Choroid plexus epithelial cell (primary cell): Measurements from ENCODE around the gene GNAZ.

Experiments
- DNase-seq: peaks from one replicate; pipeline ENCODE4 v3.0.0-alpha.2; 2010; ENCODE audit warnings: low read depth
- H3K4me3 ChIP-seq: 2 replicates; pipeline ENCODE4 v1.5.1; 2011; ENCODE audit warnings: low read depth, mild to moderate bottlenecking, control low read depth, low read length, moderate library complexity
- CTCF ChIP-seq: conservative IDR thresholded peaks from 2 replicates; pipeline ENCODE4 v1.5.1; 2011; ENCODE audit warnings: low read depth, mild to moderate bottlenecking, control low read depth, inconsistent platforms, low read length, moderate library complexity

The GNAZ gene

GRCh38 chr22:23031381-23031780 lies 38.9 kb upstream of the GNAZ start:
- no peak for TF ChIP-seq CTCF
- no peak overlapping the region for H3K4me3 ChIP-seq
- no peak for DNase-seq

DNA sequence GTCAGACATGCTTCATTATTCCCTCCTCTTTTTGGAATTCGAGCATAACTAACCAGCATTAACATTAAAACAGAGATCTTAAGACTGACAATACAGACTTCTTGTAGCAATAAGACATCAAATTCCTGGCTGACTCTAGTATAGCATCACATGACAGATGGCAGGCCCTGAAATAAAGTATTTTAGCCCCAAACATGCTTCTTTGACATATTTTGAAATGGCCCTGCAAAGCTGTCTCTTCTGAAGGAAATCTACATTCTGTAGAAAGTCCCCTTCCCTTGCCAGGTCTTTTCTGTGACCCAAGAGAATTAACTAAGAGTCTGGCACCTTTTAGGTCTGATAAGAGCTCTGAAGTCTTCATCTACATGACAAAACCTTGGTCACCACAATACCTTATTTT lies 38.5 kb upstream of the GNAZ start:
- no peak for DNase-seq
- no peak overlapping the region for H3K4me3 ChIP-seq
- no peak for TF ChIP-seq CTCF

GRCh38 chr22:23032658-23033057 lies 37.7 kb upstream of the GNAZ start:
- H3K4me3 ChIP-seq = no peak overlapping the region
- no peak for DNase-seq
- no peak for TF ChIP-seq CTCF

DNA sequence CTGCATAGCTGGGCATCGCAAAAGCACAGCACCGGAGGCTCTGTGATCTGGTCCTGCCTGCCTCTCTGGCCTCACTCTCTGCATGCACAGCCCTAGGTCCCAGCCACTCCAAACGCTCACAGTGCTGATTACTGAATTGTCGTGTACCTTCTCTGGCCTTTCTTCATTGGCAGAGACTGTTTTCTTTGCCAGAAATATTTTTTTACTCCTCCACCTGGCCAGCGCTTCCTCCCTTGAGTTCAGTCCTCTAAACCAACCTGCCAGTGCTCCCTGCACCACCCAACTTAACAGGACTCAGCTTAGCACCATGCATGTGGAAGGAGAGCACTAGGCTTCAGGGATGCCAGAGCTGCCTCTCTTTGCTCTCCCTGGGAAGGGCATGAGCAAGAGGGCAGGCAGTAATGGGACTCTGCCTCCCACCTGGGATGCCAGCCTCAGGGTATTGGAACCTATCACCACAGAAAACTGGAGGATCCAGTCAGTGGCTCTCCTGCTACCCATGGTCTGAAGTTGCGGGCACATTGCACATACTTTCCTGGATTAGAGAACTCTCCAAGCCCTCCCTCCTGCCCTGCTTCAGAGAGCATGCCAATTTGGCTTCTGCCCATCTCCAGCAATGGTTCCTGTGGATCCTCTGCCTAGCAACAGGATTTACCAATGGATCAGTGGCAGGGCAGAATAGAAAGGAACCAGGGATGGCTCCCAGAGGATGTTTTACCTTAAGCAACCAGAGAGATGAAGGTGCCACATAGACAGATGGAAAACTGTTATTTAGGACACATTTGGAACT lies 37.0 kb upstream of the GNAZ start:
- TF ChIP-seq CTCF = no peak
- no peak overlapping the region for H3K4me3 ChIP-seq
- DNase-seq = no peak

DNA sequence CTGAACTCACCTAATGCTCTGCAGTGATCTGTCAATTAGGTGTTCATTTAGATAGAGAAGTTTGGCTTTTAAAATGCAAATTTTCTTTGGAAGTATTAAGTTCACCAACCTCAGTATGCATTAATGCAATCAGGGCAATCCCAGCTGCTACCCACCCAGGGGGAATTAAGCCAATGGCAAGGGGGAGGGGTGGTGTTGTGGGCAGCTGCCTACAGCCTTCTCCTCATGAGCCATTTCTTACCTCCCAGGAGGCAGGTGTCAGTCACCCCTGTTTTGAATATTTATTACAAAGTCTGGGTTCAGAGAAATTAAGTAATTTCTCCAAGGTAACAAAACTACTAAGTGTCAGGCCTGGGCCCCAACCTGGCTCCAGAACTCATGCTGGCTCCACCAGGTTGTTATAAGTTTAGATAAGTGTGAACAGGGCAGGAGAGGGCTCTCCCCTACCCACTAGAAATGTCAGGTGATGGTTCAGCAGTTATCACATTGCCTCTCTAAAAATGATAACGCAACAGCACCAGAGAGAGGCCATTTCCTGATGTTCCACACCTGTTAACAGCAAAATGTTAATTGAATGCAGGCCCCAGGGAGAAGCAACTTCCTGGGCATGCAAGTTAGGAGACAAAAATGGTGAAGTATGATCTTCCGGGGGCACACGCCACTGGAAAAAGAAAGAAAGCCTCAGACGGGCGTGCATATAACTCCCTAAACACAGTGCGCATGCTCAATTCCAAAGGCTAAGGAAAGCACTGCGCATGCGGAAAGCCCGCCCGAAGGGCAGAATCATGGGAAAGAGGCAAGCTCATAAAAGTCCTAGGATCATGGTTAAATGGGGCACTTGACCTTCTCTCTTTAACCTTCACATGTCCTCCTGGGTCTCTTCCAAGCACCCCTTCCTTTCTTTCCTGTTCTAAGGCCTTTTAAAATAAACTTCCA lies 35.4 kb upstream of the GNAZ start:
- no peak for DNase-seq
- no peak overlapping the region for H3K4me3 ChIP-seq
- no peak for TF ChIP-seq CTCF

DNA sequence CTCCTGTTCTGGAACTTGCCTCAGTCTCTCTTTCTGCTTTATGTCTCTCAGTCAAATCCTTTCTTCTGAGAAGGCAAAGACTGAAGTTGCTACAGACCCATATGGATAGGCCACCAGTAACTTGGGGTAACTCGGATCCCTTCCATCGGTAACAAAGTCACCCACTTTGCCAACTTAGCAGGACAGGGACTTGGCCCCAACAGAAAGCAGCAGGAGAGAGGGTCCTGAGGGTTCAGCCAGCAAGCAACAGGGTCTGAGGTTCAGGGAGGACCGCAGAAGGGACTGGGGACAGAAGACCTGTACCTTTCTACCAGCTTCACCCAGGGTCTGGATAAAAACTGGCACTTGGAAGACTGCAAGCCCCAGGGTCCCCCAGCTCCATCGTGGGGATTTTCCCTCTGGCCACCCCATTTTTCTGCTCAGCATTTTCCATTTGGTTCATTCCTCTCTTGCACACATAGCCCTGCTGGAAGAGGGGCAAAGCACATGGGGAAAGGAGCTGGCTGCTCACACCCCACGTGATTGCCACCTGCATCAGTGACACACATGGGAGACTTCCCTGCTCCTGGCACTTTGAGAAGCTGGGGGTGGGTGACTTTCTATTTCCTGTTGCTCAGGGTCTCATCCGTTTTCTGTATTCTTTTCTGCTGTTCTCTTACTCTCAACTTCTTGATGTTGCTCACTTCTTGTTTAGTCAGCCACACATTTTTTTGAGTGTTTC lies 34.6 kb upstream of the GNAZ start:
- no peak for DNase-seq
- no peak for TF ChIP-seq CTCF

More for the DNA sequence above, 34.6 kb upstream of the GNAZ start:
- H3K4me3 ChIP-seq = no peak overlapping the region
